Thoracic aorta (tissue), 2 donors: Measurements from ENCODE around the gene JCHAIN. TPM values are rescaled to one million over a fixed set of nuclear protein-coding genes. Genes with fewer than 3 reads are reported as not detected.

Experiments
- ATAC-seq: fragments of 150-250 bp; one replicate; pipeline ENCODE4 v1.8.0; 2017; ENCODE audit warnings: low read depth; ENCODE audit not compliant: insufficient number of reproducible peaks, low FRiP score
- DNase-seq: peaks from one replicate; pipeline ENCODE4 v3.0.0-alpha.2; 2020; ENCODE audit warnings: low spot score
- H3K27ac ChIP-seq, 2 donors: fragments of 200-600 bp; sonication (generic); 1 replicate in 1 of 2; 2 replicates in 1 of 2; pipeline ENCODE4 v1.5.1; 2016; ENCODE audit warnings: mild to moderate bottlenecking in 2 of 2, moderate library complexity in 2 of 2
- H3K27me3 ChIP-seq: fragments of 200-600 bp; sonication (generic); replicated peaks from 2 replicates; pipeline ENCODE4 v1.6.0; 2016; ENCODE audit warnings: mild to moderate bottlenecking; ENCODE audit not compliant: insufficient read depth
- H3K36me3 ChIP-seq: fragments of 200-600 bp; sonication (generic); one replicate; pipeline ENCODE4 v1.5.1; 2016
- H3K4me1 ChIP-seq, 2 donors: fragments of 200-600 bp; sonication (generic); 1 replicate in 1 of 2; 2 replicates in 1 of 2; pipeline versions ENCODE4 v1.5.1 to v1.6.0; 2016; ENCODE audit warnings: low read depth in 2 of 2, mild to moderate bottlenecking in 1 of 2; ENCODE audit not compliant: control insufficient read depth in 1 of 2
- H3K4me3 ChIP-seq: fragments of 200-600 bp; sonication (generic); 2 replicates; pipeline ENCODE4 v1.5.1; 2016; ENCODE audit warnings: mild to moderate bottlenecking
- H3K9me3 ChIP-seq: fragments of 200-600 bp; sonication (generic); 2 replicates; pipeline ENCODE4 v1.5.1; 2016
- total RNA-seq, 2 donors: library from RNA; depleted of rRNA; stranded (reverse); fragments of >200 nt; gene quantifications; one replicate each; pipeline versions ENCODE4 v1.1.0 to v1.2.3, GENCODE V29; 2016
- TF ChIP-seq, protein P1 (sequence below): fragments of 200-600 bp; sonication (generic); IDR thresholded peaks from one replicate; pipeline ENCODE4 v1.5.1; 2019; ENCODE audit warnings: antibody characterized with exemption

Gene JCHAIN
- total RNA-seq, 2 donors from 2014 or later, result 1.6 to 7.9 TPM

DNA sequence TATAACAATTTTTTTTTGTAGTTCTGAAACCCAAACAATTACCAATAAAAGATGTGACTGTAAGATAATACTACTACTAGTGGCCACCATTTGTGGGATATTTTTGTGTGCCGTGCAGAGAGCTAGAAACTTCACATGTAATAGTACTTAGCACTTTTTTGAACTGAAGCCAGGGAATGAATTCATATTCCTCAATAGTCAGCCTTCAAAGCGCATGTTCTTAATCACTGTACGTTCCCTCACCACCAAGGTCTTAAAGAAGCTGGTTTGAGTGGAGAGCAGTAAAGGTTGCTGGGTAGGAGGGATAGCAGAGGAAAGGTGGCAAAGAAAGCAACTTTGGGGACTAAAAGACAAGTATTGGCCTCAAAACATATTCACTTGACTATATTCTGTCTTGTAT, 45.8 kb upstream of the JCHAIN start:
- H3K36me3 ChIP-seq, result no peaks in the 10 kb centered on the region
- ATAC-seq (no peak), DNase-seq (no peak)
- no peak overlapping the region for H3K27ac ChIP-seq
- H3K4me1 ChIP-seq, result peaks cover 0 to 10% of the 10 kb centered on the region in 2 donors
- TF ChIP-seq, protein P1, sequence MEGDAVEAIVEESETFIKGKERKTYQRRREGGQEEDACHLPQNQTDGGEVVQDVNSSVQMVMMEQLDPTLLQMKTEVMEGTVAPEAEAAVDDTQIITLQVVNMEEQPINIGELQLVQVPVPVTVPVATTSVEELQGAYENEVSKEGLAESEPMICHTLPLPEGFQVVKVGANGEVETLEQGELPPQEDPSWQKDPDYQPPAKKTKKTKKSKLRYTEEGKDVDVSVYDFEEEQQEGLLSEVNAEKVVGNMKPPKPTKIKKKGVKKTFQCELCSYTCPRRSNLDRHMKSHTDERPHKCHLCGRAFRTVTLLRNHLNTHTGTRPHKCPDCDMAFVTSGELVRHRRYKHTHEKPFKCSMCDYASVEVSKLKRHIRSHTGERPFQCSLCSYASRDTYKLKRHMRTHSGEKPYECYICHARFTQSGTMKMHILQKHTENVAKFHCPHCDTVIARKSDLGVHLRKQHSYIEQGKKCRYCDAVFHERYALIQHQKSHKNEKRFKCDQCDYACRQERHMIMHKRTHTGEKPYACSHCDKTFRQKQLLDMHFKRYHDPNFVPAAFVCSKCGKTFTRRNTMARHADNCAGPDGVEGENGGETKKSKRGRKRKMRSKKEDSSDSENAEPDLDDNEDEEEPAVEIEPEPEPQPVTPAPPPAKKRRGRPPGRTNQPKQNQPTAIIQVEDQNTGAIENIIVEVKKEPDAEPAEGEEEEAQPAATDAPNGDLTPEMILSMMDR, result no peak
- H3K27me3 ChIP-seq, result no peaks in the 10 kb centered on the region
- H3K9me3 ChIP-seq, result no peaks in the 10 kb centered on the region
- H3K4me3 ChIP-seq, result no peak overlapping the region

- Histone ChIP-seq H3K4me1 (peaks cover 5 to 15% of the 10 kb centered on the region in 2 donors), H3K27me3 (no peaks in the 10 kb centered on the region), H3K27ac (no peak overlapping the region), H3K9me3 (no peaks in the 10 kb centered on the region), H3K4me3 (no peak overlapping the region), H3K36me3 (no peaks in the 10 kb centered on the region)
- no peak for ATAC-seq
- TF ChIP-seq, protein P1, result no peak
- DNase-seq, result no peak
Observed at GRCh38 chr4:70711599-70711998, 45.3 kb upstream of the JCHAIN start.

DNA sequence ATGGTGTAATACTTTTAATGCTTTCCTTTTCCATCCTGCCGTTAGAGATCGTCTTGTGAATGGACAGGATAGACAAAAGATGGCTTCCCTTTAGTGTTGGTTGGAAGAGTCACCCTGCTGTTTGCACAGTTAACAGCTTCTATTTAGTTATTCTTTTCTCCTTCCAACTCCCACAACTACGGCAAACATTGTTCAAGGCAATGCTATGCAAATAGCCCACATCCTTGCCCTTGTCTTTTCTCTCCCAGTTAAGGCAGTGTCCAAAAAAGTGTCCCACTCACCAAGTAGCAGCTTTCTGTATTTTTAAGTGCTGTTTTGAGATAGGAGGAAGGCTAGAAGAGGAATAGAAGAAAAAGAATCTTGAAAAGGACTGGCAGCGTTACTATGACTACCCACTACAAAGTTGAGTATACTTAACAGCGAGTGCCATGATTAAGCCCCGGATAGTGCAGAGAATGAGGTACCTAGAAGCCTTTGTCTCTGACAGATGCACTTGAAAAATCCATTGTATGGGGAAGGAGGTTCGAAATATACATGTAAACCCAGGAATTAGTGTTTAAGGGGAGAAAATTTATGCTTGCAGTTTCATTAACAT, 43.4 kb upstream of the JCHAIN start:
- TF ChIP-seq, protein P1, result no peak

GRCh38 chr4:70706516-70706915, 40.2 kb upstream of the JCHAIN start:
- TF ChIP-seq, protein P1, result no peak
- no peaks in the 10 kb centered on the region for H3K9me3 ChIP-seq
- no peaks in the 10 kb centered on the region for H3K27me3 ChIP-seq
- peak overlapping the region; percentile 92 for H3K4me3 ChIP-seq
- peak overlapping the region; percentile 94 to 97 for H3K27ac ChIP-seq
- ATAC-seq (no peak), DNase-seq (no peak)
- H3K4me1 ChIP-seq, result peaks cover 10 to 15% of the 10 kb centered on the region in 2 donors
- H3K36me3 ChIP-seq, result no peaks in the 10 kb centered on the region

More for the DNA sequence above, 43.4 kb upstream of the JCHAIN start:
- DNase-seq (no peak), ATAC-seq (no peak)
- peaks cover 10 to 22% of the 10 kb centered on the region in 2 donors for H3K4me1 ChIP-seq
- H3K36me3 ChIP-seq, result no peaks in the 10 kb centered on the region
- H3K27ac ChIP-seq, result no peak overlapping the region
- no peak overlapping the region for H3K4me3 ChIP-seq
- no peaks in the 10 kb centered on the region for H3K9me3 ChIP-seq
- no peaks in the 10 kb centered on the region for H3K27me3 ChIP-seq

DNA sequence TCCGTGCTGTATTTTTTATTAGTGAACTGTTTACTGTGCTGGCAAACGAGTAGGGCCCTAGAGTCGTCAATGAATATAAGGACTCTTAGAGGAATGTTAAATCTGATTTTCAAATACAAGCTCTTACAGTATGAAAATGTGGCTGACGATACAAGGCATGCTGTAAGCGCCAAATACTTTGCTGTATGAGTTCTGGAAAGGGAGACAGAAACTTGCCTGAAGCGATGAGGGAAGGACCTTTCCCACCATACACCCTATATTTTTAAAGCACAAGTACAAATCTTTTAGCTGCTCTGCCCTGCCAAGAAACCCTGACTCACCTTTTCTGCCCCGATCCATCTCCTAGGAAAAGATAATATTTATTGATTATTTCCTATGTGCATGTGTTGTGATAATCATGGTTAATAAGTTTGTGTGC, 39.7 kb upstream of the JCHAIN start:
- H3K27ac ChIP-seq, result peak overlapping the region; percentile 94 to 97
- DNase-seq (no peak), ATAC-seq (no peak)
- H3K27me3 ChIP-seq, result no peaks in the 10 kb centered on the region
- no peaks in the 10 kb centered on the region for H3K9me3 ChIP-seq
- peaks cover 10 to 15% of the 10 kb centered on the region in 2 donors for H3K4me1 ChIP-seq
- H3K36me3 ChIP-seq, result no peaks in the 10 kb centered on the region
- TF ChIP-seq, protein P1, result no peak
- H3K4me3 ChIP-seq, result peak overlapping the region; percentile 92
